OCI-LY7 (cell line): ENCODE data around the gene AMZ2.
"Not testable (repeated sequence)": the region's sequence is repeated elsewhere in the genome, so short reads cannot be mapped to it uniquely, and the experiment has no call there.

ENCODE experiments used
- EZH2phosphoT487 ChIP-seq: fragments of 200-600 bp; sonication (generic); IDR thresholded peaks from 2 replicates; pipeline ENCODE4 v1.6.1; 2018; ENCODE audit warnings: low read depth, borderline replicate concordance, mild to moderate bottlenecking, mixed run types, antibody characterized with exemption, low read length, moderate library complexity, mixed read lengths
- TF ChIP-seq, protein P1 (sequence below): fragments of 200-600 bp; sonication (generic); conservative IDR thresholded peaks from 2 replicates; pipeline ENCODE4 v1.5.1; 2014; ENCODE audit warnings: mild to moderate bottlenecking, antibody characterized with exemption, low read length, moderate library complexity, mixed read lengths

- TF ChIP-seq, protein P1, sequence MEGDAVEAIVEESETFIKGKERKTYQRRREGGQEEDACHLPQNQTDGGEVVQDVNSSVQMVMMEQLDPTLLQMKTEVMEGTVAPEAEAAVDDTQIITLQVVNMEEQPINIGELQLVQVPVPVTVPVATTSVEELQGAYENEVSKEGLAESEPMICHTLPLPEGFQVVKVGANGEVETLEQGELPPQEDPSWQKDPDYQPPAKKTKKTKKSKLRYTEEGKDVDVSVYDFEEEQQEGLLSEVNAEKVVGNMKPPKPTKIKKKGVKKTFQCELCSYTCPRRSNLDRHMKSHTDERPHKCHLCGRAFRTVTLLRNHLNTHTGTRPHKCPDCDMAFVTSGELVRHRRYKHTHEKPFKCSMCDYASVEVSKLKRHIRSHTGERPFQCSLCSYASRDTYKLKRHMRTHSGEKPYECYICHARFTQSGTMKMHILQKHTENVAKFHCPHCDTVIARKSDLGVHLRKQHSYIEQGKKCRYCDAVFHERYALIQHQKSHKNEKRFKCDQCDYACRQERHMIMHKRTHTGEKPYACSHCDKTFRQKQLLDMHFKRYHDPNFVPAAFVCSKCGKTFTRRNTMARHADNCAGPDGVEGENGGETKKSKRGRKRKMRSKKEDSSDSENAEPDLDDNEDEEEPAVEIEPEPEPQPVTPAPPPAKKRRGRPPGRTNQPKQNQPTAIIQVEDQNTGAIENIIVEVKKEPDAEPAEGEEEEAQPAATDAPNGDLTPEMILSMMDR, result 0 out of 2 replicates have a peak, but pooled peaks have one; percentile 27
- not testable (repeated sequence) for TF ChIP-seq EZH2phosphoT487
Measured at GRCh38 chr17:68237369-68238163, 10.3 kb upstream of the AMZ2 start.
